Ovary (tissue), 9 donors: Measurements from ENCODE around the gene SRPK1. TPM values are rescaled to one million over a fixed set of nuclear protein-coding genes. Genes with fewer than 3 reads are reported as not detected.

Experiments
- DNase-seq, 5 donors: peaks; one replicate each; pipeline ENCODE4 v3.0.0-alpha.2; 2019 to 2020
- H3K27ac ChIP-seq, 2 donors: fragments of 200-600 bp; one replicate each; pipeline versions ENCODE4 v1.5.1 to v1.8.0; 2019 to 2022
- H3K27me3 ChIP-seq: fragments of 200-600 bp; one replicate; pipeline ENCODE4 v1.8.0; 2022
- H3K36me3 ChIP-seq: fragments of 200-600 bp; sonication (generic); one replicate; pipeline ENCODE4 v1.5.1; 2019
- H3K4me1 ChIP-seq: one replicate; pipeline ENCODE4 v1.8.1; 2013; ENCODE audit warnings: mild to moderate bottlenecking, moderate library complexity; ENCODE audit not compliant: insufficient read depth
- H3K4me3 ChIP-seq: fragments of 200-600 bp; sonication (generic); one replicate; pipeline ENCODE4 v1.5.1; 2017
- H3K9me3 ChIP-seq, 2 donors: fragments of 200-600 bp in 1 of 2; sonication (generic) in 1 of 2; one replicate each; pipeline versions ENCODE4 v1.5.1 to v1.8.1; 2013 to 2019; ENCODE audit warnings: mild to moderate bottlenecking in 1 of 2, moderate library complexity in 1 of 2
- CTCF ChIP-seq, 3 donors: fragments of 450-650 bp in 2 of 3; fragments of 200-600 bp in 1 of 3; IDR thresholded peaks; one replicate each; pipeline versions ENCODE4 v1.5.1 to v1.8.0; 2016 to 2022; ENCODE audit warnings: antibody characterized with exemption in 3 of 3, mild to moderate bottlenecking in 1 of 3
- EP300 ChIP-seq: sonication (generic); formaldehyde crosslinking; IDR thresholded peaks from one replicate; pipeline ENCODE4 v1.6.1; 2017; ENCODE audit warnings: antibody characterized with exemption
- POLR2A ChIP-seq: fragments of 450-650 bp; IDR thresholded peaks from one replicate; pipeline ENCODE4 v1.6.1; 2017; ENCODE audit warnings: antibody characterized with exemption, mild to moderate bottlenecking, moderate library complexity
- WGBS, 3 donors: extraction: QIAGEN DNeasy Blood & Tissue Kit in 1 of 3; methylation state at CpG; one replicate each; pipeline versions ENCODE4 v1.1.5 to v1.1.7; 2013 to 2017; 5-methylcytosine and 5-hydroxymethylcytosine counted together
- intact Hi-C, 4 donors: fragments of 100-400 bp; cut with DNase I; formaldehyde crosslinking; loops; one replicate each; pipeline versions ENCODE4 v1.11.0 to v1.15.1; 2022 to 2023
- polyA plus RNA-seq, 2 donors: library from polyadenylated mRNA; stranded (reverse); fragments of 200-250 nt in 1 of 2; fragments of 350-450 nt in 1 of 2; fragmentation: Illumina TruSeq in 1 of 2; extraction: RNeasy Lipid Tissue Mini Kit (QIAGEN cat#74804) in 1 of 2; gene quantifications; one replicate each; pipeline ENCODE4 v1.2.3, GENCODE V29; 2013 to 2014
- total RNA-seq, 7 donors: library from RNA; depleted of rRNA in 2 of 7; stranded (reverse); fragments of >200 nt in 2 of 7; fragmentation: NEBNext Ultra II Directional in 3 of 7; extraction: Animal tissue kit (Norgen Biotek cat#: 25700) in 3 of 7; gene quantifications; one replicate each; pipeline versions ENCODE4 v1.1.0 to v1.2.4, GENCODE V29; 2016 to 2023
- donor health status: DM: no; HTN: no; CAD: no; lungs with moderate emphysema.
- donor health status: DM: no; HTN: no; CAD: no.
- donor health status: Bipolar disorder and iron deficiency.
- donor health status: DM: yes; HTN: yes; CAD: no.
- donor health status: DM: no; HTN: no; CAD: no.
- donor health status: DM: yes; HTN: yes; CAD: no.

Gene SRPK1
- total and polyA plus RNA-seq, 9 donors, result 7.3 to 28.4 (median 23.3) TPM

DNA sequence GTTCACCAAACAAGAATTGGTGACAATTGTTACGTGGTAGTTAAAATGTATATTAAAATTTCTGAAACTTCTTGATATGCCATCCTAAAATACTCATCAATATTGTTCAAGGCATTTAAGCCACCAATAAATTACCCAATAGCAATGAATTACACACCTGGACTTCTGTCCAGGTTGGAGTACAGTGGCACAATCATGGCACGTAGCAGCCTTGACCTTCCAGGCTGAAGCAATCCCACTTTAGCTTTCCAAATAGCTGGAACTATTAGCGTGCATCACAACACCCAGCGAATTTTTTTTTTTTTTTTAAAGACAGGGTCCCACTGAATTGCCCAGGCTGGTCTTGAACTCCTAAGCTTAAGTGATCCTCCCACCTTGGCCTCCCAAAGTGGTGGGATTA lies 17.2 kb downstream of the SRPK1 start:
- no peak for DNase-seq
- Histone ChIP-seq H3K4me3 (no peak overlapping the region), H3K27ac (no peak overlapping the region), H3K27me3 (no peaks in the 10 kb centered on the region), H3K4me1 (peaks cover 3% of the 10 kb centered on the region), H3K9me3 (no peaks in the 10 kb centered on the region), H3K36me3 (no peaks in the 10 kb centered on the region)
- TF ChIP-seq POLR2A (no peak), CTCF (IDR thresholded peaks at IDR 0.05) (no peak), EP300 (no peak)
- 96% methylated on average over 4 of the region's 4 CpGs for WGBS, 3 donors
- intact Hi-C loops, result loop anchor here in 1 of 4 donors (5.0 kb wide), 1 partner anchor 699 kb away; no protein-coding TSS in a partner anchor

DNA sequence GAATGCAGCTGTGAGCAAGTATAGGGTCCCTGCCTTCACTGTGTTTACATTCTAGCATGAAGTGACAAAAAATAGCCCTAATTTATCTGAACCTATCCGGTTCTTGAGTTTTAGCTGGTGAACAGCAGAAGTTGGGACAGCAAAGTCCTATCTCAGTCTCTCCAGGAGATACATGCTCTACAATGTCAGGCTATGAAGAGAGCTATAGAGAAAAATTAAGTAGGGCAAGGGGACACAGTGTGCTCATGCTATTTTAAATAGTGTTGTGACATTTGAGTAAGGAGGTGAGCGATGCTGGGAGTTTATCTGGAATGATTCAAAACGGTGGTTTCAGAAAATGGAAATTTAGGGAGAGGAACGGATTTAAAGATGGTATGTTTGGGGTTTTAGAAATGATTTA lies 20.4 kb downstream of the SRPK1 start:
- WGBS, 3 donors, result 83 to 88% (median 85%) methylated on average over 4 of the region's 4 CpGs
- Histone ChIP-seq H3K4me1 (no peaks in the 10 kb centered on the region), H3K36me3 (no peaks in the 10 kb centered on the region), H3K9me3 (no peaks in the 10 kb centered on the region), H3K4me3 (no peak overlapping the region), H3K27ac (no peak overlapping the region), H3K27me3 (no peaks in the 10 kb centered on the region)
- TF ChIP-seq CTCF (IDR thresholded peaks at IDR 0.05) (no peak), EP300 (no peak), POLR2A (no peak)
- no peak for DNase-seq
- intact Hi-C loops, result loop anchor here in 1 of 4 donors (5.0 kb wide), 1 partner anchor 702 kb away; no protein-coding TSS in a partner anchor

DNA sequence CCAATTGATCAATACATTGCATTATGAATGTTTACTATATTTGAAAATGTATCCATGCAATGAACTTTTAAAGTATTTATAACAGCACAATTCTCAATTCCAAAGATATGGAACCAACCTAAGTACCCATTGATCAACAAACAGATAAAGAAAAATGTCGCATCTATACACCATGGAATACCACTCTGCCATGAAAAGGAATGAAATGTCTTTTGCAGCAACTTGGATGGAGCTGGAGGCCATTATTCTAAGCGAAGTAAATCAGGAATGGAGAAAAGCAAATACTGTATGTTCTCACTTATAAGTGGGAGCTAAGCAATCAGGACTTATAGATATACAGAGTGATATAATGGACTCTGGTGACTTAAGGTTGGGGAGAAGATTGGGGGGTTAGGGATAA lies 22.9 kb downstream of the SRPK1 start:
- H3K4me3 ChIP-seq, result no peak overlapping the region
- TF ChIP-seq POLR2A, result no peak
- TF ChIP-seq EP300, result no peak
- no peak for TF ChIP-seq CTCF (IDR thresholded peaks at IDR 0.05)
- H3K27me3 ChIP-seq, result no peaks in the 10 kb centered on the region
- no peaks in the 10 kb centered on the region for H3K9me3 ChIP-seq
- intact Hi-C loops, result no loop called here
- DNase-seq, result no peak
- H3K4me1 ChIP-seq, result no peaks in the 10 kb centered on the region
- whole genome bisulfite sequencing, 3 donors, result 97 to 98% (median 98%) methylated on average over 2 of the region's 2 CpGs
- no peak overlapping the region for H3K27ac ChIP-seq
- no peaks in the 10 kb centered on the region for H3K36me3 ChIP-seq

DNA sequence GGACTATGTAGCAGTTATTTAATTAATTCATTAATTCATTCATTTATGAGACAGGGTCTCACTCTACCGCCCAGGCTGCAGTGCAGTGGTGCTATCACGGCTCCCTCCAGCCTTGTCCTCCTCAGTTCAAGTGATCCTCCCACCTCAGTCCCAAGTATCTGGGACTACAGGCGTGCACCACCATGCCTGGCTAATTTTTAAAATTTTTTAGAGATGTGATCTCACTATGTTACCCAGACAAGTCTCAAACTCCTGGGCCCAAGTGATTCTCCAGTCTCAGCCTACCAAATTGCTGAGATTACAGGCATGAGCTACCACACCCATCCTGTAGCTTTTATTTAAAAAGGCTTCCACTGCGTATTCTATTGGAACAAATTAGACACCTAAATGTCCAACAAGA lies 23.4 kb downstream of the SRPK1 start:
- H3K36me3 ChIP-seq, result no peaks in the 10 kb centered on the region
- intact Hi-C loops, result no loop called here

More for the DNA sequence above, 23.4 kb downstream of the SRPK1 start:
- no peak overlapping the region for H3K4me3 ChIP-seq
- no peaks in the 10 kb centered on the region for H3K9me3 ChIP-seq
- H3K4me1 ChIP-seq, result no peaks in the 10 kb centered on the region
- WGBS, 3 donors, result 97% methylated on average over 4 of the region's 4 CpGs
- no peaks in the 10 kb centered on the region for H3K27me3 ChIP-seq
- no peak for TF ChIP-seq POLR2A
- TF ChIP-seq CTCF (IDR thresholded peaks at IDR 0.05), result no peak
- TF ChIP-seq EP300, result no peak
- DNase-seq, result no peak
- H3K27ac ChIP-seq, result no peak overlapping the region
